ENCODE results near the gene PDCD1LG2. TPM values are rescaled to one million over a fixed set of nuclear protein-coding genes. Genes with fewer than 3 reads are reported as not detected.

The PDCD1LG2 gene
- total and polyA plus RNA-seq, 2 of the 8 experiments (the other 6 are each of a cell fraction or from before 2014, with no cell fraction given): not detected

- TF ChIP-seq NANOG (IDR thresholded peaks at IDR 0.05; ENCODE audit: insufficient read depth, low read depth, low read length, poor library complexity, severe bottlenecking): no peak
- no peak for TF ChIP-seq SRF (IDR thresholded peaks at IDR 0.05; ENCODE audit: low read depth, low read length)
- TF ChIP-seq SIN3A (conservative IDR thresholded peaks at IDR 0.05 in 1 of 2, IDR thresholded peaks at IDR 0.05 in 1 of 2; ENCODE audit: low read depth in 1 of 2, low read length in 2 of 2): no peak
- TF ChIP-seq SP2 (IDR thresholded peaks at IDR 0.05; ENCODE audit: low read length): no peak
- TF ChIP-seq RNF2 (IDR thresholded peaks at IDR 0.05; ENCODE audit: borderline replicate concordance, low read depth, low read length, missing control alignments, poor library complexity, severe bottlenecking): no peak
- no peak for TF ChIP-seq MAX (IDR thresholded peaks at IDR 0.05)
These were observed 1.1 kb downstream of the PDCD1LG2 start (continued) for GRCh38 chr9:5511476-5511875.
